Upper lobe of left lung (tissue), 6 donors: ENCODE data around the gene MAPK8. TPM values are rescaled to one million over a fixed set of nuclear protein-coding genes. Genes with fewer than 3 reads are reported as not detected.

Experiments used
- ATAC-seq, 2 donors: fragments of 200-7000 bp; cut with Tn5 transposase; one replicate each; pipeline ENCODE4 v1.9.1; 2022; ENCODE audit warnings: mild to moderate bottlenecking in 2 of 2, moderate library complexity in 2 of 2; ENCODE audit not compliant: low FRiP score in 2 of 2
- DNase-seq, 2 donors: peaks; one replicate each; pipeline ENCODE4 v3.0.0-alpha.2; 2019 to 2020
- H3K27ac ChIP-seq, 4 donors: fragments of 200-600 bp; sonication (generic); one replicate each; pipeline ENCODE4 v1.5.1; 2016 to 2019
- H3K27me3 ChIP-seq, 4 donors: fragments of 200-600 bp; sonication (generic); one replicate each; pipeline ENCODE4 v1.5.1; 2017 to 2019
- H3K36me3 ChIP-seq, 4 donors: fragments of 200-600 bp; sonication (generic); one replicate each; pipeline ENCODE4 v1.5.1; 2016 to 2019
- H3K4me1 ChIP-seq, 4 donors: fragments of 200-600 bp; sonication (generic); one replicate each; pipeline ENCODE4 v1.5.1; 2018 to 2019
- H3K4me3 ChIP-seq, 4 donors: fragments of 200-600 bp; sonication (generic); one replicate each; pipeline ENCODE4 v1.5.1; 2017 to 2019; ENCODE audit warnings: mild to moderate bottlenecking in 2 of 4, moderate library complexity in 1 of 4
- H3K9me3 ChIP-seq, 4 donors: fragments of 200-600 bp; sonication (generic); one replicate each; pipeline ENCODE4 v1.5.1; 2018 to 2019
- CTCF ChIP-seq, 6 experiments: fragments of 450-650 bp in 4 of 6; fragments of 200-600 bp in 2 of 6; sonication (generic) in 2 of 6; IDR thresholded peaks; one replicate each; pipeline ENCODE4 v1.5.1; 2016 to 2019; ENCODE audit warnings: antibody characterized with exemption in 6 of 6
- EP300 ChIP-seq, 4 donors: sonication (generic); formaldehyde crosslinking; IDR thresholded peaks; one replicate each; pipeline ENCODE4 v1.5.1; 2017; ENCODE audit warnings: antibody characterized with exemption in 4 of 4, control low read depth in 2 of 4
- POLR2A ChIP-seq, 4 donors: fragments of 450-650 bp; IDR thresholded peaks; one replicate each; pipeline ENCODE4 v1.5.1; 2016 to 2017; ENCODE audit warnings: antibody characterized with exemption in 4 of 4, mild to moderate bottlenecking in 2 of 4
- POLR2AphosphoS5 ChIP-seq, 2 donors: sonication (generic); formaldehyde crosslinking; IDR thresholded peaks; one replicate each; pipeline ENCODE4 v1.5.1; 2017; ENCODE audit warnings: antibody characterized with exemption in 2 of 2
- WGBS, 2 donors: methylation state at CpG; one replicate each; pipeline ENCODE4 v1.1.5; 2017 to 2018; 5-methylcytosine and 5-hydroxymethylcytosine counted together
- total RNA-seq, 6 donors: library from RNA; depleted of rRNA in 4 of 6; stranded (reverse); fragments of >200 nt in 4 of 6; gene quantifications; one replicate each; pipeline versions ENCODE4 v1.1.0 to v1.2.1, GENCODE V29; 2016 to 2021
- donor health status: DM: no; HTN: no; CAD: no; lungs with moderate emphysema.
- donor health status: DM: no; HTN: yes; CAD: no; lungs with severe emphysema.

MAPK8 gene
- total RNA-seq, 6 donors from 2014 or later, result 33.6 to 61.6 (median 46.6) TPM

GRCh38 chr10:48457949-48458661 is 151.6 kb downstream of the MAPK8 start:
- DNase-seq (peak in 1 of 2 donors; percentile 47), ATAC-seq (no peak)
- no peak overlapping the region for H3K27ac ChIP-seq
- 60 to 71% methylated on average over 4 to 5 of the region's 5 CpGs for WGBS, 2 donors
- no peaks in the 10 kb centered on the region for H3K9me3 ChIP-seq
- peaks cover 6 to 14% (median 10%) of the 10 kb centered on the region in 4 donors for H3K4me1 ChIP-seq
- H3K4me3 ChIP-seq, result no peak overlapping the region
- no peaks in the 10 kb centered on the region for H3K36me3 ChIP-seq
- no peaks in the 10 kb centered on the region for H3K27me3 ChIP-seq
- no peak for TF ChIP-seq POLR2A (IDR thresholded peaks at IDR 0.05)
- no peak for TF ChIP-seq POLR2AphosphoS5 (IDR thresholded peaks at IDR 0.05)

- no peak overlapping the region for H3K4me3 ChIP-seq
- H3K9me3 ChIP-seq, result no peaks in the 10 kb centered on the region
- H3K27me3 ChIP-seq, result no peaks in the 10 kb centered on the region
- no peak overlapping the region for H3K27ac ChIP-seq
- H3K4me1 ChIP-seq, result peaks cover 6 to 14% (median 10%) of the 10 kb centered on the region in 4 donors
- WGBS, 2 donors, result 71 to 76% methylated on average over 6 of the region's 6 CpGs
- no peak for ATAC-seq
- TF ChIP-seq POLR2AphosphoS5 (IDR thresholded peaks at IDR 0.05), result no peak
- no peak for TF ChIP-seq POLR2A (IDR thresholded peaks at IDR 0.05)
- no peak for TF ChIP-seq CTCF (IDR thresholded peaks at IDR 0.05)
- no peak for TF ChIP-seq EP300 (IDR thresholded peaks at IDR 0.05)
- H3K36me3 ChIP-seq, result no peaks in the 10 kb centered on the region
- no peak for DNase-seq
Observed at GRCh38 chr10:48458662-48459048, 152.2 kb downstream of the MAPK8 start.

- no peak for ATAC-seq
- H3K4me3 ChIP-seq, result no peak overlapping the region
- TF ChIP-seq EP300 (IDR thresholded peaks at IDR 0.05) (no peak), POLR2A (IDR thresholded peaks at IDR 0.05) (no peak), POLR2AphosphoS5 (IDR thresholded peaks at IDR 0.05) (no peak), CTCF (IDR thresholded peaks at IDR 0.05) (no peak)
- no peak overlapping the region for H3K27ac ChIP-seq
- no peaks in the 10 kb centered on the region for H3K9me3 ChIP-seq
- DNase-seq, result peak in 1 of 2 donors; percentile 66
- H3K4me1 ChIP-seq, result peaks cover 6 to 11% (median 10%) of the 10 kb centered on the region in 4 donors
- H3K36me3 ChIP-seq, result no peaks in the 10 kb centered on the region
- H3K27me3 ChIP-seq, result no peaks in the 10 kb centered on the region
- 69 to 87% methylated on average over 11 to 23 of the region's 23 CpGs for WGBS, 2 donors
Observed at GRCh38 chr10:48459270-48460150, 153.0 kb downstream of the MAPK8 start.

- Histone ChIP-seq H3K36me3 (no peaks in the 10 kb centered on the region), H3K4me1 (peaks cover 6 to 11% (median 10%) of the 10 kb centered on the region in 4 donors), H3K9me3 (no peaks in the 10 kb centered on the region), H3K4me3 (no peak overlapping the region), H3K27ac (no peak overlapping the region), H3K27me3 (no peaks in the 10 kb centered on the region)
- DNase-seq (no peak), ATAC-seq (no peak)
- 47 to 94% methylated on average over 1 to 2 of the region's 2 CpGs for WGBS, 2 donors
- no peak for TF ChIP-seq CTCF (IDR thresholded peaks at IDR 0.05)
- no peak for TF ChIP-seq EP300 (IDR thresholded peaks at IDR 0.05)
- TF ChIP-seq POLR2AphosphoS5 (IDR thresholded peaks at IDR 0.05), result no peak
- TF ChIP-seq POLR2A (IDR thresholded peaks at IDR 0.05), result no peak
Observed at GRCh38 chr10:48460182-48460581, 153.7 kb downstream of the MAPK8 start.
